Ovary (tissue), 9 donors: ENCODE results near the gene TEX51. TPM values are rescaled to one million over a fixed set of nuclear protein-coding genes. Genes with fewer than 3 reads are reported as not detected.

ENCODE experiments used
- DNase-seq, 5 donors: peaks; one replicate each; pipeline ENCODE4 v3.0.0-alpha.2; 2019 to 2020
- H3K27ac ChIP-seq, 2 donors: fragments of 200-600 bp; one replicate each; pipeline versions ENCODE4 v1.5.1 to v1.8.0; 2019 to 2022
- H3K27me3 ChIP-seq: fragments of 200-600 bp; one replicate; pipeline ENCODE4 v1.8.0; 2022
- H3K36me3 ChIP-seq: fragments of 200-600 bp; sonication (generic); one replicate; pipeline ENCODE4 v1.5.1; 2019
- H3K4me1 ChIP-seq: one replicate; pipeline ENCODE4 v1.8.1; 2013; ENCODE audit warnings: mild to moderate bottlenecking, moderate library complexity; ENCODE audit not compliant: insufficient read depth
- H3K4me3 ChIP-seq: fragments of 200-600 bp; sonication (generic); one replicate; pipeline ENCODE4 v1.5.1; 2017
- H3K9me3 ChIP-seq, 2 donors: fragments of 200-600 bp in 1 of 2; sonication (generic) in 1 of 2; one replicate each; pipeline versions ENCODE4 v1.5.1 to v1.8.1; 2013 to 2019; ENCODE audit warnings: mild to moderate bottlenecking in 1 of 2, moderate library complexity in 1 of 2
- CTCF ChIP-seq, 3 donors: fragments of 450-650 bp in 2 of 3; fragments of 200-600 bp in 1 of 3; IDR thresholded peaks; one replicate each; pipeline versions ENCODE4 v1.5.1 to v1.8.0; 2016 to 2022; ENCODE audit warnings: antibody characterized with exemption in 3 of 3, mild to moderate bottlenecking in 1 of 3
- EP300 ChIP-seq: sonication (generic); formaldehyde crosslinking; IDR thresholded peaks from one replicate; pipeline ENCODE4 v1.6.1; 2017; ENCODE audit warnings: antibody characterized with exemption
- POLR2A ChIP-seq: fragments of 450-650 bp; IDR thresholded peaks from one replicate; pipeline ENCODE4 v1.6.1; 2017; ENCODE audit warnings: antibody characterized with exemption, mild to moderate bottlenecking, moderate library complexity
- WGBS, 3 donors: extraction: QIAGEN DNeasy Blood & Tissue Kit in 1 of 3; methylation state at CpG; one replicate each; pipeline versions ENCODE4 v1.1.5 to v1.1.7; 2013 to 2017; 5-methylcytosine and 5-hydroxymethylcytosine counted together
- intact Hi-C, 4 donors: fragments of 100-400 bp; cut with DNase I; formaldehyde crosslinking; loops; one replicate each; pipeline versions ENCODE4 v1.11.0 to v1.15.1; 2022 to 2023
- polyA plus RNA-seq, 2 donors: library from polyadenylated mRNA; stranded (reverse); fragments of 200-250 nt in 1 of 2; fragments of 350-450 nt in 1 of 2; fragmentation: Illumina TruSeq in 1 of 2; extraction: RNeasy Lipid Tissue Mini Kit (QIAGEN cat#74804) in 1 of 2; gene quantifications; one replicate each; pipeline ENCODE4 v1.2.3, GENCODE V29; 2013 to 2014
- total RNA-seq, 7 donors: library from RNA; depleted of rRNA in 2 of 7; stranded (reverse); fragments of >200 nt in 2 of 7; fragmentation: NEBNext Ultra II Directional in 3 of 7; extraction: Animal tissue kit (Norgen Biotek cat#: 25700) in 3 of 7; gene quantifications; one replicate each; pipeline versions ENCODE4 v1.1.0 to v1.2.4, GENCODE V29; 2016 to 2023
- donor health status: DM: no; HTN: no; CAD: no; lungs with moderate emphysema.
- donor health status: DM: no; HTN: no; CAD: no.
- donor health status: Bipolar disorder and iron deficiency.
- donor health status: DM: yes; HTN: yes; CAD: no.
- donor health status: DM: no; HTN: no; CAD: no.
- donor health status: DM: yes; HTN: yes; CAD: no.

TEX51 gene
- total and polyA plus RNA-seq, 9 donors, result not detected

- H3K4me1 ChIP-seq, result no peaks in the 10 kb centered on the region
- intact Hi-C loops, result no loop called here
- H3K27ac ChIP-seq, result no peak overlapping the region
- no peaks in the 10 kb centered on the region for H3K36me3 ChIP-seq
- no peaks in the 10 kb centered on the region for H3K9me3 ChIP-seq
- no peaks in the 10 kb centered on the region for H3K27me3 ChIP-seq
- DNase-seq, result no peak
- WGBS, 3 donors, result 36 to 51% (median 43%) methylated on average over 2 of the region's 2 CpGs
- TF ChIP-seq EP300 (no peak), POLR2A (no peak), CTCF (IDR thresholded peaks at IDR 0.05) (no peak)
- H3K4me3 ChIP-seq, result no peak overlapping the region
Observed at GRCh38 chr2:126860385-126860784, 38.3 kb upstream of the TEX51 start.

- Histone ChIP-seq H3K27ac (no peak overlapping the region), H3K36me3 (no peaks in the 10 kb centered on the region), H3K4me3 (no peak overlapping the region), H3K9me3 (no peaks in the 10 kb centered on the region), H3K4me1 (no peaks in the 10 kb centered on the region), H3K27me3 (no peaks in the 10 kb centered on the region)
- no peak for TF ChIP-seq CTCF (IDR thresholded peaks at IDR 0.05)
- no peak for TF ChIP-seq EP300
- no peak for TF ChIP-seq POLR2A
- 30 to 77% (median 64%) methylated on average over 1 of the region's 1 CpG for WGBS, 3 donors
- intact Hi-C loops, result no loop called here
- no peak for DNase-seq
Observed at GRCh38 chr2:126862730-126863129, 36.0 kb upstream of the TEX51 start.

GRCh38 chr2:126863336-126864015 lies 35.2 kb upstream of the TEX51 start:
- no peaks in the 10 kb centered on the region for H3K27me3 ChIP-seq
- H3K4me3 ChIP-seq, result no peak overlapping the region
- H3K4me1 ChIP-seq, result no peaks in the 10 kb centered on the region
- WGBS, 3 donors, result 35 to 51% (median 38%) methylated on average over 5 of the region's 5 CpGs
- no peak overlapping the region for H3K27ac ChIP-seq
- TF ChIP-seq CTCF (IDR thresholded peaks at IDR 0.05) (no peak), POLR2A (no peak), EP300 (no peak)
- DNase-seq, result no peak
- H3K36me3 ChIP-seq, result no peaks in the 10 kb centered on the region
- intact Hi-C loops, result no loop called here
- no peaks in the 10 kb centered on the region for H3K9me3 ChIP-seq

GRCh38 chr2:126864861-126865260 lies 33.8 kb upstream of the TEX51 start:
- Histone ChIP-seq H3K36me3 (no peaks in the 10 kb centered on the region), H3K4me3 (no peak overlapping the region), H3K9me3 (no peaks in the 10 kb centered on the region), H3K27me3 (no peaks in the 10 kb centered on the region), H3K27ac (no peak overlapping the region), H3K4me1 (no peaks in the 10 kb centered on the region)
- no peak for DNase-seq
- 64 to 81% (median 80%) methylated on average over 3 of the region's 3 CpGs for WGBS, 3 donors
- no peak for TF ChIP-seq CTCF (IDR thresholded peaks at IDR 0.05)
- intact Hi-C loops, result no loop called here
